Pancreas (tissue), 10 donors: ENCODE measurements around the gene CEMIP2. TPM values are rescaled to one million over a fixed set of nuclear protein-coding genes. Genes with fewer than 3 reads are reported as not detected.

ENCODE experiments used
- ATAC-seq, 4 donors: fragments of 200-7000 bp; cut with Tn5 transposase; one replicate each; pipeline versions ENCODE4 v1.8.0 to v1.9.1; 2020; ENCODE audit warnings: mild to moderate bottlenecking in 4 of 4, moderate library complexity in 4 of 4
- DNase-seq, 6 donors: peaks; one replicate each; pipeline ENCODE4 v3.0.0-alpha.2; 2020
- FAIRE-seq: peaks from 2 replicates; lab custom pipeline; 2012; peaks lifted over from hg19 to GRCh38; lab: Jason Lieb, UNC
- H3K27ac ChIP-seq, 4 donors: fragments of 200-600 bp; sonication (generic); 1 replicate in 3 of 4; 2 replicates in 1 of 4; pipeline versions ENCODE4 v1.5.0 to v1.8.0; 2020
- H3K27me3 ChIP-seq, 4 donors: fragments of 200-600 bp; one replicate each; pipeline ENCODE4 v1.8.0; 2021
- H3K36me3 ChIP-seq, 3 donors: fragments of 200-600 bp; sonication (generic) in 1 of 3; one replicate each; pipeline versions ENCODE4 v1.5.0 to v1.8.0; 2020 to 2021
- H3K4me1 ChIP-seq, 3 donors: fragments of 200-600 bp; one replicate each; pipeline ENCODE4 v1.8.0; 2021
- H3K4me3 ChIP-seq, 4 donors: fragments of 200-600 bp; sonication (generic) in 2 of 4; one replicate each; pipeline versions ENCODE4 v1.5.0 to v1.8.0; 2020 to 2021
- H3K9me3 ChIP-seq, 4 donors: fragments of 200-600 bp; one replicate each; pipeline ENCODE4 v1.8.0; 2021
- CTCF ChIP-seq, 4 donors: fragments of 200-600 bp; sonication (generic) in 3 of 4; IDR thresholded peaks; one replicate each; pipeline versions ENCODE4 v1.5.0 to v1.8.0; 2021; ENCODE audit warnings: antibody characterized with exemption in 4 of 4
- WGBS, 2 donors: extraction: QIAGEN DNeasy Blood & Tissue Kit; methylation state at CpG; one replicate each; pipeline ENCODE4 v1.1.7; 2013; 5-methylcytosine and 5-hydroxymethylcytosine counted together
- intact Hi-C, 3 donors: fragments of 100-400 bp; cut with DNase I; formaldehyde crosslinking; loops; one replicate each; pipeline versions ENCODE4 v1.11.1 to v1.14.2; 2022
- polyA plus RNA-seq, 2 donors: library from polyadenylated mRNA; stranded (reverse); fragments of 200-250 nt; gene quantifications; one replicate each; pipeline ENCODE4 v1.2.3, GENCODE V29; 2013
- total RNA-seq, 6 donors: library from RNA; stranded (reverse); fragmentation: NEBNext Ultra II Directional in 4 of 6; extraction: Animal tissue kit (Norgen Biotek cat#: 25700) in 4 of 6; gene quantifications; one replicate each; pipeline versions ENCODE4 v1.2.1 to v1.2.4, GENCODE V29; 2021 to 2023
- donor health status: healthy with polysubstance abuse.
- donor health status: DM: no; HTN: no; CAD: no; lungs with moderate emphysema.
- donor health status: DM: no; HTN: no; CAD: no.
- donor health status: control.
- donor health status: control.
- donor health status: Bipolar disorder and iron deficiency.
- donor health status: DM: yes; HTN: yes; CAD: no.
- donor health status: DM: no; HTN: no; CAD: no.
- donor health status: DM: no; HTN: no; CAD: no.
- donor health status: DM: yes; HTN: yes; CAD: no.

The CEMIP2 gene
- total and polyA plus RNA-seq, 8 donors: 14.3 to 42.1 (median 23.3) TPM

- Histone ChIP-seq H3K27ac (no peak overlapping the region), H3K36me3 (peaks cover 0 to 2% (median 0%) of the 10 kb centered on the region in 3 donors), H3K9me3 (no peaks in the 10 kb centered on the region), H3K4me1 (peaks cover 13 to 35% (median 13%) of the 10 kb centered on the region in 3 donors), H3K4me3 (no peak overlapping the region), H3K27me3 (no peaks in the 10 kb centered on the region)
- no peak for TF ChIP-seq CTCF (IDR thresholded peaks at IDR 0.05)
- DNase-seq (no peak), FAIRE-seq (no peak), ATAC-seq (no peak)
- 79 to 80% methylated on average over 3 of the region's 3 CpGs for WGBS, 2 donors
- intact Hi-C loops: no loop called here
Observed at GRCh38 chr9:71752928-71753327, 15.4 kb downstream of the CEMIP2 start.

GRCh38 chr9:71752352-71752751, 16.0 kb downstream of the CEMIP2 start:
- ATAC-seq (no peak), FAIRE-seq (no peak), DNase-seq (no peak)
- intact Hi-C loops: no loop called here
- Histone ChIP-seq H3K36me3 (peaks cover 0 to 6% (median 0%) of the 10 kb centered on the region in 3 donors), H3K4me1 (peaks cover 9 to 31% (median 10%) of the 10 kb centered on the region in 3 donors), H3K27ac (no peak overlapping the region), H3K4me3 (no peak overlapping the region), H3K27me3 (no peaks in the 10 kb centered on the region), H3K9me3 (no peaks in the 10 kb centered on the region)
- 56 to 59% methylated on average over 1 of the region's 1 CpG for WGBS, 2 donors
- TF ChIP-seq CTCF (IDR thresholded peaks at IDR 0.05): no peak

GRCh38 chr9:71748280-71748743, 20.0 kb downstream of the CEMIP2 start:
- Histone ChIP-seq H3K9me3 (no peaks in the 10 kb centered on the region), H3K4me1 (peaks cover 3 to 26% (median 6%) of the 10 kb centered on the region in 3 donors), H3K4me3 (no peak overlapping the region), H3K36me3 (peaks cover 0 to 12% (median 0%) of the 10 kb centered on the region in 3 donors), H3K27ac (no peak overlapping the region), H3K27me3 (no peaks in the 10 kb centered on the region)
- no peak for TF ChIP-seq CTCF (IDR thresholded peaks at IDR 0.05)
- peak in 3 of 4 donors; percentile 26 to 70 (median 48) for ATAC-seq
- 83 to 97% methylated on average over 1 of the region's 1 CpG for WGBS, 2 donors
- intact Hi-C loops: no loop called here
- no peak for DNase-seq
- FAIRE-seq: no peak

- no peak overlapping the region for H3K27ac ChIP-seq
- TF ChIP-seq CTCF (IDR thresholded peaks at IDR 0.05): no peak
- ATAC-seq: no peak
Observed at GRCh38 chr9:71747576-71747975, 20.7 kb downstream of the CEMIP2 start.

GRCh38 chr9:71746758-71747125, 21.6 kb downstream of the CEMIP2 start:
- Histone ChIP-seq H3K36me3 (peaks cover 0 to 12% (median 0%) of the 10 kb centered on the region in 3 donors), H3K27me3 (no peaks in the 10 kb centered on the region), H3K4me3 (no peak overlapping the region), H3K27ac (no peak overlapping the region), H3K4me1 (peaks cover 12 to 38% (median 22%) of the 10 kb centered on the region in 3 donors), H3K9me3 (no peaks in the 10 kb centered on the region)
- TF ChIP-seq CTCF (IDR thresholded peaks at IDR 0.05): no peak
- no peak for FAIRE-seq
- no peak for DNase-seq
- intact Hi-C loops: no loop called here
- 94 to 98% methylated on average over 1 of the region's 1 CpG for WGBS, 2 donors
- no peak for ATAC-seq

More at GRCh38 chr9:71747576-71747975, 20.7 kb downstream of the CEMIP2 start:
- FAIRE-seq (no peak), DNase-seq (no peak)
- Histone ChIP-seq H3K9me3 (no peaks in the 10 kb centered on the region), H3K4me3 (no peak overlapping the region), H3K4me1 (peaks cover 8 to 33% (median 13%) of the 10 kb centered on the region in 3 donors), H3K36me3 (peaks cover 0 to 12% (median 0%) of the 10 kb centered on the region in 3 donors), H3K27me3 (no peaks in the 10 kb centered on the region)
- intact Hi-C loops: no loop called here
